HEK293T (cell line): ENCODE measurements around the gene HBS1L.

Experiments used
- ARNT ChIP-seq: fragments of 450-650 bp; IDR thresholded peaks from 2 replicates; pipeline ENCODE4 v1.6.1; 2017; ENCODE audit warnings: mild to moderate bottlenecking
- BHLHE40 ChIP-seq: fragments of 450-650 bp; IDR thresholded peaks from 2 replicates; pipeline ENCODE4 v1.6.1; 2016; ENCODE audit warnings: mild to moderate bottlenecking, moderate library complexity, borderline replicate concordance
- ELF4 ChIP-seq: fragments of 450-650 bp; IDR thresholded peaks from 2 replicates; pipeline ENCODE4 v1.6.1; 2017; ENCODE audit warnings: antibody characterized with exemption
- FOXM1 ChIP-seq: fragments of 450-650 bp; IDR thresholded peaks from 2 replicates; pipeline ENCODE4 v1.6.1; 2017; ENCODE audit warnings: mild to moderate bottlenecking, borderline replicate concordance
- HDGF ChIP-seq: fragments of 450-650 bp; IDR thresholded peaks from 2 replicates; pipeline ENCODE4 v1.6.1; 2017; ENCODE audit warnings: antibody characterized with exemption, borderline replicate concordance
- LEF1 ChIP-seq: fragments of 450-650 bp; IDR thresholded peaks from 2 replicates; pipeline ENCODE4 v1.6.1; 2017; ENCODE audit warnings: mild to moderate bottlenecking, borderline replicate concordance
- SP1 ChIP-seq: fragments of 450-650 bp; IDR thresholded peaks from 2 replicates; pipeline ENCODE4 v1.6.1; 2017
- SUZ12 ChIP-seq: fragments of 450-650 bp; IDR thresholded peaks from 2 replicates; pipeline ENCODE4 v1.6.1; 2016; ENCODE audit warnings: mild to moderate bottlenecking

DNA sequence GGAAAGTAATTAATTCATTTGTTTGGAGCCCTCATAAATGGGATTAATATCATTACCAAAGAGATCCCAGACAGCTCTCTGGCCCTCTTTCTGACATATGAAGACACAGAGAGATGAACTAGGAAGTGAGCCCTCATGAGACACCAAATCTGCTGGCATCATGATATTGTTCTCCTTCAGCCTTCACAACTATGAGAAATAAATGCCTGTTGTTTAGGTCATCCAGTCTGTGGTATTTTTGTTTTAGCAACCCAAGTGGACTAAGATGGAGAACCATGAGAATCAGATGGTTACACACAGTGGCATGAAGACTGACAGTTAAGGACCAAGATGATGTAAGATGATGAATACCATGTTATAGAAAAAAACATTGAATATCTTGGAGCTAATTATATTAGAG, 16.9 kb upstream of the HBS1L start:
- TF ChIP-seq SUZ12 = no peak
- TF ChIP-seq FOXM1 = no peak
- TF ChIP-seq SP1 = no peak
- no peak for TF ChIP-seq ELF4
- no peak for TF ChIP-seq LEF1
- no peak for TF ChIP-seq BHLHE40
- TF ChIP-seq ARNT = no peak
- no peak for TF ChIP-seq HDGF
